Myocyte (in vitro differentiated cells): Measurements from ENCODE around the gene ITSN1. TPM values are rescaled to one million over a fixed set of nuclear protein-coding genes. Genes with fewer than 3 reads are reported as not detected.

Source experiments
- DNase-seq: peaks from one replicate; pipeline ENCODE4 v3.0.0-alpha.2; 2012; ENCODE audit warnings: low read depth
- total RNA-seq: library from RNA; depleted of rRNA; stranded (reverse); fragments of >200 nt; gene quantifications from 2 replicates; pipeline ENCODE4 v1.2.3, GENCODE V29; 2014

The ITSN1 gene
- total RNA-seq, 1 donor from 2014 or later = 32.2 TPM

DNA sequence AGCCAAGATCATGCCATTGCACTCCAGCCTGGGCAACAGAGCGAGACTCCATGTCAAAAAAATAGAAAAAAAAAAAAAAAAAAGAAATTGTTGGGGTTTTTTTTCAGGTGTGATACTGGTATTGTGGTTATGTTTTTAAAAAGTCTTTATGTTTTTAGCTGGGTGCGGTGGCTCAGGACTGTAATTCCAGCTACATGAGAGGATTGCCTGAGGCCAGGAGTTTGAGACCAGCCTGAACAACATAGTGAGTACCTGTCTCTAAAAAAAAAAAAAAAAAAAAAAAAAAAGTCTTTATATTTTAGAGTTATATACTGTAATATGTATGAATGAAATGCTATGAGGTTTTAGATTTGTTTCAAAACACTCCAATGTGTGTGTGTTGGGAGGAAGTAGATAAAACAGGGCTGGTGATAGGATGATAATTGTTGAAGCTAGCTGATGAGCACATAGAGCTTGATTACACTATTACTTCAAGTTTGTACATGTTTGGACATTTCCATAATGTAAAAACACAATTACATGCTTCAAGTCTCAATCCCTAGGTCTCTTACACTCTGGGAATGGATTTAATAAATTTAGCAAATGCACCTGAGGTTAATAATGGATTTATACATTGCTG, 303.5 kb downstream of the ITSN1 start:
- DNase-seq = no peak

- DNase-seq = peak; percentile 97
Measured at GRCh38 chr21:33947451-33948095, 305.3 kb downstream of the ITSN1 start.

DNA sequence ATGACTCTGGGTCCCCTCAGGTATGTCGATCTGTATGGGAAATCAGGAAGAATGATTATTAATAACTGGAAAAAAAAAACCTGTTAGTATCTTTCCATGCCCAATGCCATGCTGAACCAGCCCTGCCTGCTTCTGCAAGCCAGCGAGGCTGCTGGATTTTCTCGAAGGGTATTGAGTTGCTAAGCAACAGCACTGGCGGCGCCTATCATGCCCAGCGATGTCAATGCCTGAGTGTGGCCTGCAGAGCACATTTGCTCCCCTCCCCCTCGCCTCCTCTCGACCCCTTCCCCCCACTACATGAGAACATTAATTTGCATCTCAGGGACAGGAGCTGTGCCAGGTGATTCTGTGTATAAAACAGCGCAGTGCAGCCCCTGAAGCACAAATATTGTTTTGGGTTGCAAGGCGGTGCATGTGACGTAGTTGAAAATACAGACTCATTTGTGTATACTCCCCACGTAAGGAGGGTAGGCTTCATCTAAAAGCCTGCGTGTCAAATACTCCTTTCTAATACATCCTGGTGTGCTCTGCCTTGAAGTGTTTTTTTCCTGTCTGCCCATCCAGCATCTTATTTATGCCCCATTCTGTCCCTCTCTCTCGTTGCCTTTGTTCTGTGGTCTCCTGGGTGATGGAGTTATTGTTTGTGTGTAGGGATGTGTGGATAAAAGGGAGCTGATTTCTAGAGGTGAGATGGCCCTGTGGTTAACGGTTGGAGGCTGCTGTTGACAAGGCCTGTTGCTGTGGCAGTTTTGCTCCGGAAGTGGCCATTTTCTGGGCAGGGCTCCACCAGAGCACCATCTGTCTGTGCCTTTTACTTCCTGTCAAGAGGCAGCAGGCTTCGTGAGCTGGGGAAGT, 306.0 kb downstream of the ITSN1 start:
- DNase-seq = peak; percentile 87

- DNase-seq = no peak
Measured at GRCh38 chr21:33948951-33949444, 306.7 kb downstream of the ITSN1 start.

Other genes starting within 250 kb of the ITSN1 start
- 24.8 and 33.6 TPM in 2 replicates for gene IFNGR2, start 239.1 kb upstream of the ITSN1 start, total RNA-seq
- 35.7 and 62.5 TPM in 2 replicates for gene TMEM50B, start 162.5 kb upstream of the ITSN1 start, total RNA-seq
- gene DNAJC28, start 150.8 kb upstream of the ITSN1 start, total RNA-seq = 3.3 and 3.5 TPM in 2 replicates
- 92.6 and 101 TPM in 2 replicates for gene GART, start 100.4 kb upstream of the ITSN1 start, total RNA-seq
- gene SON, start 99.5 kb upstream of the ITSN1 start, total RNA-seq = 116 and 181 TPM in 2 replicates
- 10.1 and 12.4 TPM in 2 replicates for gene DONSON, start 53.8 kb upstream of the ITSN1 start, total RNA-seq
- gene CRYZL1, start 760 bp upstream of the ITSN1 start, total RNA-seq = 13.7 and 19.1 TPM in 2 replicates